Stimulated activated CD4-positive, alpha-beta T cell treated with anti-CD3 and anti-CD28 coated beads, Interleukin-15, amount 100 ng/mL, for 24 hours (primary cell): ENCODE data around the gene CD81.

Source experiments
- DNase-seq: peaks from one replicate; pipeline ENCODE4 v3.0.0-alpha.2; 2020

Gene CD81

DNA sequence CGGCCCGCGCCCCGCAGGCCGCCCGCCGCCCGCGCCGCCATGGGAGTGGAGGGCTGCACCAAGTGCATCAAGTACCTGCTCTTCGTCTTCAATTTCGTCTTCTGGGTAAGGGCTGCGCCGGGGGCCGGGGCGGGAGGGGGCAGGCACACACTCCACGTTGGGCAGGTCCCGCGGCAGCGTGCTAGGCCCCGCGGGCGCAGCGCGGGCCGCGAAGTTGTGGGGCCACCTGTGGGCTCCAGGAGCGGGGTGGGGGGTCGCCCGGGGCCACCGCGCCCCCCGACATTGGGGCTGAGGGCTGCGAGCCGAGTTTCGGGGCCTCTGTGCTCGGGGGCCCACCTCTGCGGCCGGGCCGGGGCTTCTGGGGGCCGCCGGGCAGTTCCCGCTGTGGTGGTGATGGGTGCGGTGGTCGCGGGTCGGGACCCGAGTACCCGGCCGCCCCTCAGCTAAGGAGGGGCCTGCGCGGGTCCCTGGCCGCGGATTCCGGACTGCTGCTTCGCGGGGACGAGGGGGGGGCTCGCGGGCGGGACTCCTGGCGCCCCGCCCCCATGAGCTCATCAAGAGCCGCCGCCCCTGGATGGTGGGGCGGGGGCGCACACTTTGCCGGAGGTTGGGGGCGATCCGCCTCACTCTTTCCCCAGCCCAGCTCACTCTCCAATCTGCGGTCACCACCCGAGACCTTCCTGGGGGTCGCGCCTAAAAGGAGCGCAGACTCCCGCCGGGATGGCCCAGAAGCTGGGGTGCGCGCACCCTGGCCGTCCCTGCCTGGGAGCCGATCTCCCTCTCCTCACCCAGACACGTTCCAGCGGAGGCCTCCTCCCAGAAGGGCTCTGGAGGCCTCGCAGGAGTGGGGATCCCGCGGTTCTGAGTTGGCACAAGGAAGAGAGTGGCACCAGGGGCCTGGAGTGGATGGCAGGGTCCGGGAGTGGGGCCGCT, 667 bp downstream of the CD81 start:
- peak; percentile 73 for DNase-seq

DNA sequence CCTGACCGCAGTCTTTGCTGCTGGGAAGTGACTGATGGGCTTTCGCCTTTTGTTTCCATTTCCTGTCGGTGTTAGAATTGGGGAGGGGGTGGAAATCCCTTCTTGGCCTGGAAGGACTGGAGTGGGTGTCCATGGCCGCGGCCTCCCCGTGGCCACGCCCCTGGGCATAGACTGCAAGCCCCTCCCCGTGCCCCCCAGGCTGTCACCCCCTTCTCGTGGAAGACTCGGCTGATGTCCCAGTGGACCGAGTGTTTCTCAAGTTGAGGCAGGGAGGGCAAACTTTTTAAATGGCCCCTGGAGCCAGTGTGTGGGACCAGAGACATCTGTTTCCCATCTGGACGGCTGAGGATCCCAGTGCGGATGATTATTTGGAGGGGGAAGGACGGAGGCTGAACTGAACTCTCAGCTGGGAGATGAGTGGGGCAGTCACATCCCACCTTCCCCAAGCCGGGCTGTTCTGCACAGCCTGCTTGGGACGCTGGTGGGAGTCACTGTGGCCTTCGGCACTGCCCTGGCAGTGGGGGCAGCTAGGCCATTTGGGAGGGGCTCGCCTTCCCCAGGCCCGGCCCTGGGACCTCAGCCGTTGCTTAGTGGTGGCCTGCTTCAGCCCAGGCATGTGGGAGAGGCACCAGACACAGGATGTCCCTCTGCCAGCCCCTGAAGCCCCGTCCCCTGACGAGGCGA, 1.6 kb downstream of the CD81 start:
- no peak for DNase-seq

- DNase-seq, result no peak
Observed at GRCh38 chr11:2379466-2380174, 2.5 kb downstream of the CD81 start.

DNA sequence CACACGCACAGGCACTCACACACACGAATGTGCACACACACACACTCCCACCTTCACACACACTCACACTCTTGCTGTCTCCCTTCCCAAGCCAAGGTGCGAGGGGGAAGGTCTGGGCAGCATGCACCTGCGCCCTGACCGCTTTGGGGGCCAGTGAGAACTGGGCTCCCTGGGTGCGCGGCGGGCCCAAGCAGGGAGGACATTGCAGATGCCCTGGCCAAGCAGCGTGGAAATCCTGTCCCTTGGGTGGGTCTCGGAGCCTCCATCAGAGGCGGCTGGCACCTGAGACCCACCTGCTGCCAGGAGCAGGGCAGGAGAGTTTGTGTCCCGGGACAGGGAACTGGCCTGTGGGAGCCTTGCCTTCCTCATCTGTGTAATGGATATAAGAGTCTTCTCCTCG, 3.3 kb downstream of the CD81 start:
- DNase-seq, result no peak

DNA sequence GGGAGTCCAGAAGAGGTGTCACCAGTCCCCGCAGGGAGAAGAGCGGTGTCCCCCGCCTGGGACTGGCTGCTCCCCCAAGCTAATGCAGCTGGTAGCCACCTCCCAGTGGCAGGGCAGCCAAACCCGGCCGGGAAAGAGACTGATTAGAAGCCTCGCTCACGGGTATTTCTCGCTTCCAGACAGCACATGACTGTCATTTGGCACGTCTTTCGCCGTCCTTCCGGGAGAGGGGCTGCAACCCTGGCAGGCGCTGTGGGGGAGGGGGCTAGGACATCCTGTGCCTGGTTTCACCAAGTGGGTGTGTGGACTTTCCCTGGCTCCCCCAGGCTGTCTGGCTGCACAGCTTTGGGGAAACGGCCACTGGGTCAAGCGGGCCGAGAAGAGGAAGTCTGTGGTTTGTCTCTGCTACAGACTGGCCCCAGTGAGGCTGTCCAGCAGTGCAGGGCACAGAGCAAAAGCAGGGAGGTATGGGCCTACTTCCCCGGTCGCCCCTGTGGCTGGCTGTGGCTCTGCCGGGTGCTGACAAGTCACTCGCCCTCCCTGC, 3.8 kb downstream of the CD81 start:
- no peak for DNase-seq

GRCh38 chr11:2381494-2382128, 4.5 kb downstream of the CD81 start:
- no peak for DNase-seq

DNA sequence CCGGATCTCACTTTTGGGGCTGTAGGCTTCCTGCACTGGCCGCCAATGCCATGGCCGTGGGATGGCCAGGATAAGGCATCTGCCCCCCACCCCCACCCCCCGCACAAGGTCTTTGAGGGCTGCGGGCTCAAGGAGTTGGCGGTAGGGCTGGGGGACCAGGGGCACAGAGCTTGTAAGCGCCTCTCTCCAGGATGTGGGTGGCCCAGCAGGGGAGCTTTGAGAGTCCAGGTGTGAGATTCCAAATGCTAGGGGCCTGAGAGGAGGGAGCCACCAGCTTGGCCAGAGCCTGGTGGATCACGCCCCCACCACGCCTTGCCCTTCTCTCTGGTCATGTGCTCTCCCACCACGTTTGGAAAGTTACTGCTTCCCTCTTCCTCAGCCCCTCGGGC, 5.0 kb downstream of the CD81 start:
- DNase-seq, result no peak

DNA sequence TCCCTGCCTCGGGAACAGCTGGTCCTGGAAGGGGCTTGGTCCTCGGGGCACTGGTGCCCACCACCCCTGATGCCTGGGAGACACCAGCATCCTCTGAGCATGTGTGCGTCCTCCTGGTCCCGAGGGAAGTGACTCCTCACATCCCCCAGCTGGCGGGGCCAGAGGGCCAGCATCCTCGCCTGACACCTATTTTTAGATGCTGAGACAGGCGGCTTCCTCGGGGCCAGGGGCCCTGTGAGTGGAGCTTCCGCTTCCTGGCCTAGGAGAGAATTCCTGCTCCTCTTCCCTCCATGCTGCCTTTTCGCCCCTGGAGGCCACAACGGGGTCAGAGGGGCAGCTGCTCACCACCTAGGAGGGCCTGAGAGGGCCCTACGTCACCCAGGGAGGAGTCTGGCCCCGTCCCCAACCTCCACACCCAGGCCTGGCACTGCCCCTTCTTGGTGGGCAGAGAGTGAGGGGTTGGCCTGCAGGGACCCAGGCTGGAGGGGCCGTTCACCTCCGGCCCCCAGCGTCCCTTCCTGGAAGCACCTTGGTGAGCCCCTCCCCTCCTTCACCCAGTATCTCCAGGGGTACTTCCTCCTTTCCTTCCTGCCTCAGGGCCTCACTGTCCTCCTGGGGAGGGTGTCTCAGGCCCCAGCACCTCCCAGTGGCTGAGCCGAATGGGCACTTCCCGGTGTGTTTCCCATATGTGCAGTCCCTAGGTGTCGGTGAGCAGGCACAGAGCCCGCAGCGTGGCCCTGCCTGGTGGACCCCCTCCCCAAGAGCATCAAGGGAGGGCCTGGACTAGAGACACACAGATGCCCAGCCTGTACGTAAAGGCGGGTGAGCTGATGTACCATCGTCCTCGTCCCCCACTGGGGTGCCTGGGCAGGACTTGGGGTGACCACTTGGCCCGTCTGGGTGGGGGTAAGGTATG, 6.1 kb downstream of the CD81 start:
- no peak for DNase-seq

DNA sequence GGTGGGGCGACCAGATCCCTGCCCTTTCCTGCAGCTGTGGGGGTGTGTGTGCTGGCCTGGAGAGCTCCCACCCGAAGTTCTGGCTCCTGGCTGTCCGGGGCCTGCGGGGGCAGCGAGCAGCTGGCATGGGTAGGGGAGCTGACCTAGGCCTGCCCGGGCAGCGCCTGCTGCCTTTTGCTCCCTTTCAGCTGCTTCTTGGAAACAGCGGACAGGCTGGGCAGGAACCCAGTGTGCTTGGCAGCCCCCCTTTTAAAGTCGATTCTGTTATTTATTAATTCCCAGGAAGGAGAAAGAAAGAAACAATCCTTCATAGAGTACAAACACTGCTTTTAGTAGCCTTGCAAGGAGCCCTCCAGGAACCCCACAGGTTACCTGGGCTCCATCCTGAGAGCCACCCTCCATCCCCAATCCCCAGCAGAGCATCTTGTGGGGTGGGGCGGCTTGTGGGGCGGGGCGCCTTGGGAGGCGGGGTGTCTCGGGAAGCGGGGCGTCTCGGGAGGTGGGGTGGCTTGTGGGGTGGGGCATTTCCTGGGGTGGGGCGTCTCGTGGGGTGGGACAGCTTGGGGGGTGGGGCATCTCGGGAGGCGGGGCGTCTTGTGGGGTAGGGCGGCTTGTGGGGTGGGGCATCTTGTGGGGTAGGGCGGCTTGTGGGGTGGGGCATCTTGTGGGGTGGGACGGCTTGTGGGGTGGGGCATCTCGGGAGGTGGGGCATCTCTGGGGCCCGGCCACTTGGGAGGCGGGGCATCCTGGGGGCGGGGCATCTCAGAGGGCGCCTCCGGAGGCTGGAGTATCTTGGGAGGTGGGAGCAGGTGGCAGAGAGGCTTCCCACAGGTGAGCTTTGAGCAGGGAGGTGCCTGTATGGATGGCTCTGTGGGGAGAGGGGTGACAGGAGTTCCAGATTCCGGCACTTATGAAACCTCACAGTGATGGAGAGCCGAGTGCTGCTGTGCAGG, 7.0 kb downstream of the CD81 start:
- peak; percentile 46 for DNase-seq

GRCh38 chr11:2385156-2386151, 8.3 kb downstream of the CD81 start:
- no peak for DNase-seq

DNA sequence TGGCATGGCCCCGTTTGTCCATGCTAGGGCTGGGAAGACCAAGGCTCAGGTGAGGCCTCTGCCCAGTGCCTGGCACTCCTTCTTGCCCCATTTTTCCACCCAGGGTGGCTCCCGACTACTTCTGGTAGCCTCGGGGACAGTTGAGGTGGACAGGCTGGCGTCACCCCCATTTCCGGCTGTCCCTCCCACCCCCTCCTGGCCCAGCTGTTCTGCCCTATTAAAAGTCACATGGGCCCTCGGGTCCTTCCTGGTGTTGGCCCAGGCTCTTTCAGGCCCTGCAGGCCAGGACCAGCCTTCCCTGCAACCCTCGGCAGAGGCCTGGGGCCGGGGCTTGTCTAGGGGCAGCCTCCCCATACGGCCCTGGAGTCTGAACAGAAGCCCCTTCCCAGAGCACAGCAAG, 9.5 kb downstream of the CD81 start:
- no peak for DNase-seq

- no peak for DNase-seq
Observed at GRCh38 chr11:2387266-2387987, 10.3 kb downstream of the CD81 start.

DNA sequence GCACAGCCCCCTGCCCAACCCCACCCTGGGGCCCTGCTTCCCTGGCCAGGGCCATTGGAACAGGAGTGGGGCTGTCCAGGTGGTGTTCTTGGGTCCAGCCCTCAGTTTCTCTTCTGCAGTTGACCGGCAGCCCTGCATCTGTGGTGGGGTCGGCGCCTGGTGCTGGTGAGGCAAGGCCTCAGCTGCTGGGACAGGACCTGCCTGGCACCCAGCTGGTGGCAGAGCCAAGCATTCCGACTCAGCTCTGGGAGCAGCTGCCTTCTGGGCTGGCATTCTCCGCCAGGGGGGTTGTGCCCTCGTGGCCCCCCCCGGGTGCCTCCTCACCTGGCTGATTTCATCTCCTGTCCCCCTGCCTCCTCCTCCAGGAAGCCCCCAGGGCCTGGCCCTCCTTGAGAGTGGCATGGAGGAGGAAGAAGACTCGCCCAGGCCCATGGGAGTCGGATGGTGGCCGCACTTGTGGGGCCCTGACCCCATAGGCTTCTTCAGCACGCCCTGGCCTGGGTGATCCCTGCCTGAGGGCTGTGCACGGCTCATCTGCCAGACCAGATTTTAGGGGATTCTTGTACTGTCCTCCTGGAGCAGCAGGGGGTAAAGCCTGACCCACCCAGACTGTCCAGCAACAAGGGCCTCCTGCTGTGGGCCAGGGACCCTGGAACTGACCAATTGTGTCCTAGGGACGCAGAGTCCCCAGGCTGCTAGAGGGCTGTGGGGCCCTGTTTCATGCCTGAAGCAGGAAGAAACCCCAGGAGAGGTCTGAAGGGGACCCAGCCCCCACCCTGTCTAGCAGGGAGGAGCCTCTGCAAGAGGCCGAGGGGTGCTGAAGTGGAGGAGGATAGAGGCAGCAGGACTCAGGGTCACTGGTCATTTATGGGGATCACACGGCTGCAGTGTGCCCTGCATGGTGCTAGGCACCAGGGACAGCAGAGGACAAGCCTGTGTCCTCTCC, 11.6 kb downstream of the CD81 start:
- no peak for DNase-seq

- DNase-seq, result no peak
Observed at GRCh38 chr11:2389377-2390026, 12.4 kb downstream of the CD81 start.

DNA sequence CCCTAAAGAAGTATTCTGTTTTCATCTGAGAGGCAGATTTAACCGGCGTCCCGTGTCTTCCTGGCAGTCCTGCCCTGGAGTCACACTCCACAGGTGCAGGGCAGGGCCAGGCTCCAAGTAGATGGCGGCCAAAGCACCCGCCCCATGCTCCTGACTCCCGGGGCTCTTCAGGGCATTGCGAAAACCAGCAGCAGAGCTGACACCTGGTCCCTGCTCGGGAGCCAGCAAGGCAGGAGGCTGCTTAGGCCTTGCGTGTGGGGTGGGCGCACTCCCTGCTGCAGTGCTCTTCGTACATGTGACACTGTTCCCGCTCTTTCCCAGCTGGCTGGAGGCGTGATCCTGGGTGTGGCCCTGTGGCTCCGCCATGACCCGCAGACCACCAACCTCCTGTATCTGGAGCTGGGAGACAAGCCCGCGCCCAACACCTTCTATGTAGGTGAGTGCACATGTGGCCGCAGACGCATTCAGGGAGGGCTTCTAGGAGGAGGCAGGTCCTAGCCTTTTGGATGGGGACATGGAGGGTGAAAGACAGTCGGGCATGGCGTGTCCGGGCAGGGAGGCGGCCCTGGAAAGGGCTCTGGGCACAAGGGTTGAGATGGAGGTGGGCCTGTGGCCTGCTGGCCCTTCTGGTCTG, 13.1 kb downstream of the CD81 start:
- DNase-seq, result no peak

- no peak for DNase-seq
Observed at GRCh38 chr11:2390725-2391151, 13.6 kb downstream of the CD81 start.
